Ammon's horn (tissue), 1 donor: ENCODE data around the gene BTBD9.

ENCODE experiments used
- DNase-seq: peaks from one replicate; pipeline ENCODE4 v3.0.0-alpha.2; 2016; ENCODE audit warnings: low spot score

Gene BTBD9

GRCh38 chr6:38176797-38177751 lies 462.7 kb downstream of the BTBD9 start:
- DNase-seq, result no peak

GRCh38 chr6:38175786-38176185 lies 463.9 kb downstream of the BTBD9 start:
- DNase-seq, result no peak

GRCh38 chr6:38174806-38175495 lies 464.8 kb downstream of the BTBD9 start:
- no peak for DNase-seq

GRCh38 chr6:38174315-38174714 lies 465.4 kb downstream of the BTBD9 start:
- no peak for DNase-seq

GRCh38 chr6:38173909-38174308 lies 465.8 kb downstream of the BTBD9 start:
- DNase-seq, result no peak

GRCh38 chr6:38172739-38173410 lies 466.9 kb downstream of the BTBD9 start:
- no peak for DNase-seq

- DNase-seq, result no peak
Measured at GRCh38 chr6:38171997-38172738, 467.6 kb downstream of the BTBD9 start.

GRCh38 chr6:38170666-38171355 lies 468.9 kb downstream of the BTBD9 start:
- DNase-seq, result no peak

- DNase-seq, result no peak
Measured at GRCh38 chr6:38169977-38170526, 469.7 kb downstream of the BTBD9 start.

- DNase-seq, result no peak
Measured at GRCh38 chr6:38169221-38169976, 470.3 kb downstream of the BTBD9 start.

- no peak for DNase-seq
Measured at GRCh38 chr6:38168699-38169098, 471.0 kb downstream of the BTBD9 start.

GRCh38 chr6:38168126-38168525 lies 471.6 kb downstream of the BTBD9 start:
- no peak for DNase-seq

GRCh38 chr6:38167598-38167997 lies 472.1 kb downstream of the BTBD9 start:
- no peak for DNase-seq

GRCh38 chr6:38166411-38167240 lies 473.1 kb downstream of the BTBD9 start:
- no peak for DNase-seq

GRCh38 chr6:38164671-38165108 lies 475.0 kb downstream of the BTBD9 start:
- DNase-seq, result no peak

- no peak for DNase-seq
Measured at GRCh38 chr6:38164131-38164481, 475.6 kb downstream of the BTBD9 start.

- no peak for DNase-seq
Measured at GRCh38 chr6:38163186-38164130, 476.3 kb downstream of the BTBD9 start.

GRCh38 chr6:38162493-38163185 lies 477.1 kb downstream of the BTBD9 start:
- no peak for DNase-seq
